HepG2 (cell line): ENCODE data around the gene AZU1. TPM values are rescaled to one million over a fixed set of nuclear protein-coding genes. Genes with fewer than 3 reads are reported as not detected.

ENCODE experiments used
- AGO1 ChIP-seq: fragments of 200-400 bp; formaldehyde crosslinking; IDR thresholded peaks from 2 replicates; pipeline ENCODE4 v1.6.1; 2017; ENCODE audit warnings: mild to moderate bottlenecking, low read depth, low read length, moderate library complexity; ENCODE audit not compliant: poor library complexity, severe bottlenecking
- ATF4 ChIP-seq, 2 experiments: fragments of 450-650 bp in 1 of 2; sonication (generic) in 1 of 2; formaldehyde crosslinking; IDR thresholded peaks; 2 replicates each; pipeline versions ENCODE4 v1.5.0 to v1.8.0; 2020 to 2022; ENCODE audit warnings: mild to moderate bottlenecking in 1 of 2, missing genetic modification reagents in 1 of 2
- CHCHD3 ChIP-seq: sonication (generic); formaldehyde crosslinking; IDR thresholded peaks from 2 replicates; pipeline ENCODE4 v1.8.0; 2022; ENCODE audit warnings: mild to moderate bottlenecking, missing genetic modification reagents, moderate library complexity
- DDIT3 ChIP-seq: sonication (generic); formaldehyde crosslinking; IDR thresholded peaks from 2 replicates; pipeline ENCODE4 v1.4.0; 2020; ENCODE audit warnings: mild to moderate bottlenecking, missing genetic modification reagents
- DR1 ChIP-seq: sonication (generic); formaldehyde crosslinking; IDR thresholded peaks from 2 replicates; pipeline ENCODE4 v1.8.0; 2021; ENCODE audit warnings: mild to moderate bottlenecking, missing genetic modification reagents, inconsistent platforms
- ETV6 ChIP-seq: sonication (generic); formaldehyde crosslinking; conservative IDR thresholded peaks from 2 replicates; pipeline ENCODE4 v1.4.0; 2020; ENCODE audit warnings: missing genetic modification reagents
- EZH2 ChIP-seq: conservative IDR thresholded peaks from 2 replicates; pipeline ENCODE4 v1.6.1; 2012; ENCODE audit warnings: mild to moderate bottlenecking, low read depth, low read length, moderate library complexity
- FOXO4 ChIP-seq: sonication (generic); formaldehyde crosslinking; conservative IDR thresholded peaks from 2 replicates; pipeline ENCODE4 v1.8.1; 2023; ENCODE audit warnings: missing genetic modification reagents
- GLI4 ChIP-seq: sonication (generic); formaldehyde crosslinking; IDR thresholded peaks from 2 replicates; pipeline ENCODE4 v1.5.1; 2020; ENCODE audit warnings: missing genetic modification reagents, mild to moderate bottlenecking, moderate library complexity, borderline replicate concordance
- JUND ChIP-seq: sonication (generic); formaldehyde crosslinking; IDR thresholded peaks from 2 replicates; pipeline ENCODE4 v1.8.0; 2022; ENCODE audit warnings: mild to moderate bottlenecking, missing genetic modification reagents
- MAF1 ChIP-seq: sonication (generic); formaldehyde crosslinking; IDR thresholded peaks from 2 replicates; pipeline ENCODE4 v1.5.0; 2020; ENCODE audit warnings: missing genetic modification reagents, borderline replicate concordance
- NR1H2 ChIP-seq: sonication (generic); formaldehyde crosslinking; IDR thresholded peaks from 2 replicates; pipeline ENCODE4 v1.8.1; 2022; ENCODE audit warnings: low read depth, missing genetic modification reagents, borderline replicate concordance
- PHF20 ChIP-seq: sonication (generic); formaldehyde crosslinking; IDR thresholded peaks from 2 replicates; pipeline ENCODE4 v1.5.0; 2020; ENCODE audit warnings: mild to moderate bottlenecking, missing genetic modification reagents
- SNRNP70 ChIP-seq: fragments of 200-400 bp; formaldehyde crosslinking; IDR thresholded peaks from 2 replicates; pipeline ENCODE4 v1.6.1; 2017; ENCODE audit warnings: mild to moderate bottlenecking, low read depth, low read length, moderate library complexity
- WIZ ChIP-seq: sonication (generic); formaldehyde crosslinking; IDR thresholded peaks from 2 replicates; pipeline ENCODE4 v1.5.1; 2020; ENCODE audit warnings: mild to moderate bottlenecking, missing genetic modification reagents
- ZBTB46 ChIP-seq: sonication (generic); formaldehyde crosslinking; IDR thresholded peaks from 2 replicates; pipeline ENCODE4 v1.4.0; 2020; ENCODE audit warnings: mild to moderate bottlenecking, missing genetic modification reagents, borderline replicate concordance
- ZNF136 ChIP-seq: sonication (generic); formaldehyde crosslinking; IDR thresholded peaks from 2 replicates; pipeline ENCODE4 v1.8.1; 2022; ENCODE audit warnings: low read depth, mild to moderate bottlenecking, moderate library complexity, missing genetic modification reagents
- ZNF205 ChIP-seq: IDR thresholded peaks from 2 replicates; pipeline ENCODE4 v1.6.1; 2018; ENCODE audit warnings: missing biosample characterization, missing genetic modification reagents
- ZNF441 ChIP-seq: sonication (generic); formaldehyde crosslinking; IDR thresholded peaks from 2 replicates; pipeline ENCODE4 v1.7.0; 2021; ENCODE audit warnings: missing genetic modification reagents, borderline replicate concordance
- ZNF589 ChIP-seq: sonication (generic); formaldehyde crosslinking; conservative IDR thresholded peaks from 2 replicates; pipeline ENCODE4 v1.8.0; 2022; ENCODE audit warnings: mild to moderate bottlenecking, moderate library complexity, missing genetic modification reagents
- ZNF710 ChIP-seq: sonication (generic); formaldehyde crosslinking; IDR thresholded peaks from 2 replicates; pipeline ENCODE4 v1.5.0; 2020; ENCODE audit warnings: mild to moderate bottlenecking, missing genetic modification reagents, borderline replicate concordance
- ZNF749 ChIP-seq: sonication (generic); formaldehyde crosslinking; IDR thresholded peaks from 2 replicates; pipeline ENCODE4 v1.8.0; 2022; ENCODE audit warnings: mild to moderate bottlenecking, missing genetic modification reagents, moderate library complexity, borderline replicate concordance
- ZNF781 ChIP-seq: sonication (generic); formaldehyde crosslinking; IDR thresholded peaks from 2 replicates; pipeline ENCODE4 v1.5.1; 2020; ENCODE audit warnings: borderline replicate concordance, mild to moderate bottlenecking, missing genetic modification reagents; ENCODE audit errors: not compliant biosample characterization
- polyA plus RNA-seq, 8 experiments: library from polyadenylated mRNA; depleted of rRNA in 3 of 8; stranded (reverse) in 7 of 8; unstranded in 1 of 8; fragments of >200 nt; fragmentation: Illumina TruSeq in 4 of 8; extraction: Trizol in 4 of 8; gene quantifications; 2 replicates each; pipeline versions ENCODE4 v1.2.1 to v1.2.3, GENCODE V29; 2011 to 2016; ENCODE audit warnings: low read depth in 4 of 8, missing spikeins in 1 of 8, mixed read lengths in 1 of 8; ENCODE audit not compliant: insufficient read depth in 1 of 8
- total RNA-seq, 5 experiments: library from RNA; depleted of rRNA; stranded (reverse); fragments of >200 nt; fragmentation: Illumina TruSeq; extraction: Trizol; gene quantifications; 2 replicates each; pipeline ENCODE4 v1.2.3, GENCODE V29; 2016; ENCODE audit warnings: low read depth in 1 of 5

Gene AZU1
- total and polyA plus RNA-seq, 2 of the 13 experiments (the other 11 are each of a cell fraction or from before 2014, with no cell fraction given): not detected

- TF ChIP-seq ZNF136 (CRISPR knock-in tag) (no peak), DR1 (no peak), MAF1 (CRISPR knock-in tag) (no peak), EZH2 (no peak), CHCHD3 (CRISPR knock-in tag) (no peak), JUND (CRISPR knock-in tag) (no peak; the same call in 1 of the 2 replicates), ZNF710 (no peak), ATF4 (CRISPR knock-in tag; IDR thresholded peaks at IDR 0.05) (no peak), ZNF781 (CRISPR knock-in tag) (no peak), PHF20 (CRISPR knock-in tag) (no peak), SNRNP70 (no peak), ZNF205 (CRISPR knock-in tag) (no peak), NR1H2 (CRISPR knock-in tag) (no peak), FOXO4 (CRISPR knock-in tag) (no peak), AGO1 (peak; percentile 39), ZBTB46 (CRISPR knock-in tag) (no peak), ZNF589 (CRISPR knock-in tag) (no peak), ZNF749 (CRISPR knock-in tag) (no peak), ZNF441 (CRISPR knock-in tag) (no peak), ETV6 (CRISPR knock-in tag) (no peak), GLI4 (CRISPR knock-in tag) (no peak), DDIT3 (CRISPR knock-in tag) (no peak), WIZ (CRISPR knock-in tag) (no peak)
These were observed 38.5 kb upstream of the AZU1 start (continued) for GRCh38 chr19:788983-789700.
